ENCODE data around the gene PCDHGB3.
A peak's percentile ranks its signal among the peaks of the same experiment; 100 is the strongest.
"Not testable (repeated sequence)": the region's sequence is repeated elsewhere in the genome, so short reads cannot be mapped to it uniquely, and the experiment has no call there.

PCDHGB3 gene

DNA sequence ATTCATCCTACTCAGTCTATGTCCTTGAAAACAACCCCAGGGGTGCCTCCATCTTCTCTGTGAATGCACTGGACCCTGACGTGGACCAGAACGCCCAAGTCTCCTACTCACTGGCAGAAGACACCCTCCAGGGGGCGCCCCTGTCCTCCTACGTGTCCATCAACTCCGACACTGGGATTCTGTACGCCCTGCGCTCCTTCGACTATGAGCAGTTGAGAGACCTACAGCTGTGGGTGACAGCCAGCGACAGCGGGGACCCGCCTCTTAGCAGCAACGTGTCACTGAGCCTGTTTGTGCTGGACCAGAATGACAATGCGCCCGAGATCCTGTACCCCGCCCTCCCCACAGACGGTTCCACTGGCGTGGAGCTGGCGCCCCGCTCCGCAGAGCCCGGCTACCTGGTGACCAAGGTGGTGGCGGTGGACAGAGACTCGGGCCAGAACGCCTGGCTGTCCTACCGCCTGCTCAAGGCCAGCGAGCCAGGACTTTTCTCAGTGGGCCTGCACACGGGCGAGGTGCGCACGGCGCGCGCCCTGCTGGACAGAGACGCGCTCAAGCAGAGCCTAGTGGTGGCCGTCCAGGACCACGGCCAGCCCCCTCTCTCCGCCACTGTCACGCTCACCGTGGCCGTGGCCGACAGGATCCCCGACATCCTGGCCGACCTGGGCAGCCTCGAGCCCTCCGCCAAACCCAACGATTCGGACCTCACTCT, 5.6 kb downstream of the PCDHGB3 start:
- H3K27ac ChIP-seq (ENCODE audit: low read depth, low read length); H3K4me3 ChIP-seq (ENCODE audit: low read depth in 1 of 2, low read length in 2 of 2); H3K4me1 ChIP-seq (ENCODE audit: control insufficient read depth in 1 of 2, insufficient read depth in 2 of 2, low read length in 2 of 2); H3K36me3 ChIP-seq (ENCODE audit: control insufficient read depth in 1 of 2, insufficient read depth in 2 of 2, low read length in 2 of 2); H3K27me3 ChIP-seq (ENCODE audit: control insufficient read depth in 1 of 2, insufficient read depth in 2 of 2, low read length in 2 of 2); H3K9ac ChIP-seq (ENCODE audit: low read depth in 1 of 2, low read length in 2 of 2): not testable (repeated sequence)
- H3K9me3 ChIP-seq (ENCODE audit: control insufficient read depth in 1 of 2, low read length in 2 of 2) = peaks cover 33 to 47% of the 10 kb centered on the region in 2 donors

- H3K4me1 ChIP-seq (ENCODE audit: control insufficient read depth in 1 of 2, insufficient read depth in 2 of 2, low read length in 2 of 2) = no peaks in the 10 kb centered on the region
- no peaks in the 10 kb centered on the region for H3K36me3 ChIP-seq (ENCODE audit: control insufficient read depth in 1 of 2, insufficient read depth in 2 of 2, low read length in 2 of 2)
- peaks cover 11 to 24% of the 10 kb centered on the region in 2 donors for H3K9me3 ChIP-seq (ENCODE audit: control insufficient read depth in 1 of 2, low read length in 2 of 2)
- no peak within 1 kb of the TSS for H3K27ac ChIP-seq (ENCODE audit: low read depth, low read length)
- peaks cover 0 to 5% of the 10 kb centered on the region in 2 donors for H3K27me3 ChIP-seq (ENCODE audit: control insufficient read depth in 1 of 2, insufficient read depth in 2 of 2, low read length in 2 of 2)
- H3K9ac ChIP-seq (ENCODE audit: low read depth in 1 of 2, low read length in 2 of 2) = no peak within 1 kb of the TSS
- H3K4me3 ChIP-seq (ENCODE audit: low read depth in 1 of 2, low read length in 2 of 2) = peak within 1 kb of the TSS; percentile 25 to 43
Measured at GRCh38 chr5:141382469-141383294, 12.6 kb downstream of the PCDHGB3 start, which contains the start of gene PCDHGA7. TSS of gene PCDHGA7 (plus strand) at chr5:141382742. CDS start at chr5:141382900, 158 bp downstream.

DNA sequence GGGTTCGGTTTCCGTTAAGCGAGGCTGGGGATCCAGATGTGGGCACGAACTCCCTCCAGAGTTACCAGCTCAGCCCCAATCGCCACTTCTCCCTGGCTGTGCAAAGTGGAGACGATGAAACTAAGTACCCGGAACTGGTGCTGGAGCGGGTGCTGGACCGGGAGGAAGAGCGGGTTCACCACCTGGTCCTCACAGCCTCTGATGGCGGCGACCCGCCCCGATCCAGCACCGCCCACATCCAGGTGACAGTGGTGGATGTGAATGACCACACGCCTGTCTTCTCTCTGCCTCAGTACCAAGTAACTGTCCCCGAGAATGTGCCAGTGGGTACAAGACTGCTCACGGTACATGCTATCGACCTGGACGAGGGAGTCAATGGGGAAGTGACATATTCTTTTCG, 13.3 kb downstream of the PCDHGB3 start:
- Histone ChIP-seq H3K4me3 (ENCODE audit: low read depth in 1 of 2, low read length in 2 of 2) (peak overlapping the region; percentile 23 to 43), H3K9me3 (ENCODE audit: control insufficient read depth in 1 of 2, low read length in 2 of 2) (peaks cover 13 to 27% of the 10 kb centered on the region in 2 donors), H3K27ac (ENCODE audit: low read depth, low read length) (no peak overlapping the region), H3K9ac (ENCODE audit: low read depth in 1 of 2, low read length in 2 of 2) (no peak overlapping the region), H3K36me3 (ENCODE audit: control insufficient read depth in 1 of 2, insufficient read depth in 2 of 2, low read length in 2 of 2) (no peaks in the 10 kb centered on the region), H3K27me3 (ENCODE audit: control insufficient read depth in 1 of 2, insufficient read depth in 2 of 2, low read length in 2 of 2) (peaks cover 0 to 5% of the 10 kb centered on the region in 2 donors), H3K4me1 (ENCODE audit: control insufficient read depth in 1 of 2, insufficient read depth in 2 of 2, low read length in 2 of 2) (no peaks in the 10 kb centered on the region)

- no peak overlapping the region for H3K27ac ChIP-seq (ENCODE audit: low read depth, low read length)
- no peak overlapping the region for H3K9ac ChIP-seq (ENCODE audit: low read depth in 1 of 2, low read length in 2 of 2)
- H3K27me3 ChIP-seq (ENCODE audit: control insufficient read depth in 1 of 2, insufficient read depth in 2 of 2, low read length in 2 of 2) = peaks cover 0 to 5% of the 10 kb centered on the region in 2 donors
- H3K36me3 ChIP-seq (ENCODE audit: control insufficient read depth in 1 of 2, insufficient read depth in 2 of 2, low read length in 2 of 2) = no peaks in the 10 kb centered on the region
- H3K9me3 ChIP-seq (ENCODE audit: control insufficient read depth in 1 of 2, low read length in 2 of 2) = peaks cover 22 to 38% of the 10 kb centered on the region in 2 donors
- no peak overlapping the region for H3K4me3 ChIP-seq (ENCODE audit: low read depth in 1 of 2, low read length in 2 of 2)
- H3K4me1 ChIP-seq (ENCODE audit: control insufficient read depth in 1 of 2, insufficient read depth in 2 of 2, low read length in 2 of 2) = no peaks in the 10 kb centered on the region
Measured at GRCh38 chr5:141384471-141385267, 14.6 kb downstream of the PCDHGB3 start.

DNA sequence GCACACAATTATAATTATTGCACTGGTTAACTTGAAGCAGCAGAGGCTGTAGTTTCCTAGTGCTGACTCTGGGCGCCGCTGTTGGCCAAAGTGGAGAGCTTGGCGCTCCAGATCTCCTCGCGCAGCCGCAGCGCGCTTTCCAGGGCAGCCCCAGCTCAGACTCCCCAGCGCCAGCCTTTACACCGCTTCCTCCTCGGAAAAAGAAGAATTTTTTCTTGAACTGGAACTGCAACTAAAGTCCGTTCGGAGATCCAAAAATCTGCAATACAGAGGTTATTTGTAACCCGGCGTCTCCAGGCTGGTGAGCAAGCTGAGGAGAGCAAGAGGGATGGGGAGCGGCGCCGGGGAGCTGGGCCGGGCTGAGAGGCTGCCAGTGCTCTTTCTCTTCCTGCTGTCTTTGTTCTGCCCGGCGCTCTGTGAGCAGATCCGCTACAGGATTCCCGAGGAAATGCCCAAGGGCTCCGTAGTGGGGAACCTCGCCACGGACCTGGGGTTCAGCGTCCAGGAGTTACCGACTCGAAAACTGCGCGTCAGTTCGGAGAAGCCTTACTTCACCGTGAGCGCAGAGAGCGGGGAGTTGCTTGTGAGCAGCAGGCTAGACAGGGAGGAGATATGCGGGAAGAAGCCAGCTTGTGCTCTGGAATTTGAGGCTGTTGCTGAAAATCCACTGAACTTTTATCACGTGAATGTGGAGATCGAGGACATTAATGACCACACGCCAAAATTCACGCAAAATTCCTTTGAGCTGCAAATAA, 17.7 kb downstream of the PCDHGB3 start, which contains the start of gene PCDHGB4:
PCDHGB4 (plus strand) TSS at position 142 of the 755 bp plus-strand sequence; CDS start at position 329, 187 bp downstream.
- not testable (repeated sequence) for H3K4me1 ChIP-seq (ENCODE audit: control insufficient read depth in 1 of 2, insufficient read depth in 2 of 2, low read length in 2 of 2); H3K36me3 ChIP-seq (ENCODE audit: control insufficient read depth in 1 of 2, insufficient read depth in 2 of 2, low read length in 2 of 2); H3K4me3 ChIP-seq (ENCODE audit: low read depth in 1 of 2, low read length in 2 of 2); H3K27me3 ChIP-seq (ENCODE audit: control insufficient read depth in 1 of 2, insufficient read depth in 2 of 2, low read length in 2 of 2); H3K27ac ChIP-seq (ENCODE audit: low read depth, low read length); H3K9ac ChIP-seq (ENCODE audit: low read depth in 1 of 2, low read length in 2 of 2)
- H3K9me3 ChIP-seq (ENCODE audit: control insufficient read depth in 1 of 2, low read length in 2 of 2) = peaks cover 27 to 41% of the 10 kb centered on the region in 2 donors

GRCh38 chr5:141388661-141389060, 18.6 kb downstream of the PCDHGB3 start:
- no peaks in the 10 kb centered on the region for H3K4me1 ChIP-seq (ENCODE audit: control insufficient read depth in 1 of 2, insufficient read depth in 2 of 2, low read length in 2 of 2)
- peaks cover 33 to 43% of the 10 kb centered on the region in 2 donors for H3K9me3 ChIP-seq (ENCODE audit: control insufficient read depth in 1 of 2, low read length in 2 of 2)
- H3K9ac ChIP-seq (ENCODE audit: low read depth in 1 of 2, low read length in 2 of 2) = no peak overlapping the region
- H3K27me3 ChIP-seq (ENCODE audit: control insufficient read depth in 1 of 2, insufficient read depth in 2 of 2, low read length in 2 of 2) = peaks cover 0 to 5% of the 10 kb centered on the region in 2 donors
- no peak overlapping the region for H3K4me3 ChIP-seq (ENCODE audit: low read depth in 1 of 2, low read length in 2 of 2)
- H3K36me3 ChIP-seq (ENCODE audit: control insufficient read depth in 1 of 2, insufficient read depth in 2 of 2, low read length in 2 of 2) = no peaks in the 10 kb centered on the region
- no peak overlapping the region for H3K27ac ChIP-seq (ENCODE audit: low read depth, low read length)

GRCh38 chr5:141389153-141390042, 19.4 kb downstream of the PCDHGB3 start:
- no peaks in the 10 kb centered on the region for H3K4me1 ChIP-seq (ENCODE audit: control insufficient read depth in 1 of 2, insufficient read depth in 2 of 2, low read length in 2 of 2)
- peaks cover 39 to 47% of the 10 kb centered on the region in 2 donors for H3K9me3 ChIP-seq (ENCODE audit: control insufficient read depth in 1 of 2, low read length in 2 of 2)

GRCh38 chr5:141392429-141393198, 22.6 kb downstream of the PCDHGB3 start, which contains the start of gene PCDHGA8:
TSS of gene PCDHGA8 (plus strand) at chr5:141392633. CDS start at chr5:141392814, 181 bp downstream.
- H3K9me3 ChIP-seq (ENCODE audit: control insufficient read depth in 1 of 2, low read length in 2 of 2) = peaks cover 36 to 38% of the 10 kb centered on the region in 2 donors
- H3K9ac ChIP-seq (ENCODE audit: low read depth in 1 of 2, low read length in 2 of 2) = no peak within 1 kb of the TSS
- no peaks in the 10 kb centered on the region for H3K36me3 ChIP-seq (ENCODE audit: control insufficient read depth in 1 of 2, insufficient read depth in 2 of 2, low read length in 2 of 2)
- no peaks in the 10 kb centered on the region for H3K27me3 ChIP-seq (ENCODE audit: control insufficient read depth in 1 of 2, insufficient read depth in 2 of 2, low read length in 2 of 2)
- H3K4me1 ChIP-seq (ENCODE audit: control insufficient read depth in 1 of 2, insufficient read depth in 2 of 2, low read length in 2 of 2) = no peaks in the 10 kb centered on the region
- no peak within 1 kb of the TSS for H3K4me3 ChIP-seq (ENCODE audit: low read depth in 1 of 2, low read length in 2 of 2)
- no peak within 1 kb of the TSS for H3K27ac ChIP-seq (ENCODE audit: low read depth, low read length)

More at GRCh38 chr5:141389153-141390042, 19.4 kb downstream of the PCDHGB3 start:
- Histone ChIP-seq H3K27ac (ENCODE audit: low read depth, low read length) (no peak overlapping the region), H3K36me3 (ENCODE audit: control insufficient read depth in 1 of 2, insufficient read depth in 2 of 2, low read length in 2 of 2) (no peaks in the 10 kb centered on the region), H3K9ac (ENCODE audit: low read depth in 1 of 2, low read length in 2 of 2) (no peak overlapping the region), H3K4me3 (ENCODE audit: low read depth in 1 of 2, low read length in 2 of 2) (no peak overlapping the region), H3K27me3 (ENCODE audit: control insufficient read depth in 1 of 2, insufficient read depth in 2 of 2, low read length in 2 of 2) (peaks cover 0 to 5% of the 10 kb centered on the region in 2 donors)

Data from duodenal mucosa (tissue), 2 donors.